MG63 (cell line): Measurements from ENCODE around the gene NID2. TPM values are rescaled to one million over a fixed set of nuclear protein-coding genes. Genes with fewer than 3 reads are reported as not detected.

Experiments
- DNase-seq: peaks from one replicate; pipeline ENCODE4 v3.0.0-alpha.2; 2020
- H3K27me3 ChIP-seq: fragments of 250-450 bp; sonication (Bioruptor Pico); 2 replicates; pipeline ENCODE4 v1.5.1; 2020; ENCODE audit warnings: mild to moderate bottlenecking, moderate library complexity
- H3K36me3 ChIP-seq: fragments of 250-450 bp; sonication (Bioruptor Pico); 2 replicates; pipeline ENCODE4 v1.5.1; 2020; ENCODE audit warnings: mild to moderate bottlenecking, moderate library complexity
- H3K4me3 ChIP-seq: fragments of 250-450 bp; sonication (Bioruptor Pico); 2 replicates; pipeline ENCODE4 v1.5.1; 2020; ENCODE audit warnings: mild to moderate bottlenecking, moderate library complexity
- H3K9me3 ChIP-seq: fragments of 250-450 bp; sonication (Bioruptor Pico); 2 replicates; pipeline ENCODE4 v1.5.1; 2020; ENCODE audit warnings: mild to moderate bottlenecking, moderate library complexity
- total RNA-seq: library from RNA; depleted of rRNA; stranded (reverse); fragments of >200 nt; shearing (Covaris generic); gene quantifications from 2 replicates; pipeline ENCODE4 v1.2.3, GENCODE V29; 2014; ENCODE audit warnings: low replicate concordance

NID2 gene
- total RNA-seq, 1 experiment from 2014 or later = 2.3 TPM

GRCh38 chr14:52003324-52003723 is 65.5 kb downstream of the NID2 start:
- peaks cover 66% of the 10 kb centered on the region for H3K36me3 ChIP-seq
- no peaks in the 10 kb centered on the region for H3K9me3 ChIP-seq
- DNase-seq = no peak
- H3K4me3 ChIP-seq = no peak overlapping the region
- H3K27me3 ChIP-seq = no peaks in the 10 kb centered on the region

GRCh38 chr14:52002542-52002941 is 66.3 kb downstream of the NID2 start:
- H3K36me3 ChIP-seq = peaks cover 66% of the 10 kb centered on the region
- no peak overlapping the region for H3K4me3 ChIP-seq
- H3K27me3 ChIP-seq = no peaks in the 10 kb centered on the region
- no peaks in the 10 kb centered on the region for H3K9me3 ChIP-seq
- no peak for DNase-seq

GRCh38 chr14:52000696-52001095 is 68.2 kb downstream of the NID2 start:
- Histone ChIP-seq H3K4me3 (no peak overlapping the region), H3K36me3 (peaks cover 65% of the 10 kb centered on the region), H3K9me3 (no peaks in the 10 kb centered on the region), H3K27me3 (no peaks in the 10 kb centered on the region)
- DNase-seq = no peak

- H3K4me3 ChIP-seq = no peak overlapping the region
- H3K36me3 ChIP-seq = peaks cover 68% of the 10 kb centered on the region
- no peaks in the 10 kb centered on the region for H3K27me3 ChIP-seq
- no peaks in the 10 kb centered on the region for H3K9me3 ChIP-seq
- no peak for DNase-seq
Observed at GRCh38 chr14:52000019-52000582, 68.8 kb downstream of the NID2 start.

GRCh38 chr14:51999084-51999483 is 69.8 kb downstream of the NID2 start:
- Histone ChIP-seq H3K36me3 (peaks cover 63% of the 10 kb centered on the region), H3K4me3 (no peak overlapping the region), H3K9me3 (no peaks in the 10 kb centered on the region), H3K27me3 (no peaks in the 10 kb centered on the region)
- no peak for DNase-seq

- no peak for DNase-seq
- H3K9me3 ChIP-seq = no peaks in the 10 kb centered on the region
- no peak overlapping the region for H3K4me3 ChIP-seq
- H3K27me3 ChIP-seq = no peaks in the 10 kb centered on the region
- H3K36me3 ChIP-seq = peaks cover 61% of the 10 kb centered on the region
Observed at GRCh38 chr14:51998348-51998747, 70.5 kb downstream of the NID2 start.

GRCh38 chr14:51996148-51996746 is 72.6 kb downstream of the NID2 start:
- no peaks in the 10 kb centered on the region for H3K27me3 ChIP-seq
- peaks cover 66% of the 10 kb centered on the region for H3K36me3 ChIP-seq
- DNase-seq = no peak
- H3K9me3 ChIP-seq = no peaks in the 10 kb centered on the region
- H3K4me3 ChIP-seq = no peak overlapping the region

- Histone ChIP-seq H3K4me3 (no peak overlapping the region), H3K9me3 (no peaks in the 10 kb centered on the region), H3K27me3 (no peaks in the 10 kb centered on the region), H3K36me3 (peaks cover 48% of the 10 kb centered on the region)
- no peak for DNase-seq
Observed at GRCh38 chr14:51993285-51993920, 75.5 kb downstream of the NID2 start.

GRCh38 chr14:51990488-51990887 is 78.4 kb downstream of the NID2 start:
- no peak for DNase-seq
- peaks cover 31% of the 10 kb centered on the region for H3K36me3 ChIP-seq
- peak overlapping the region; percentile 86 for H3K4me3 ChIP-seq
- no peaks in the 10 kb centered on the region for H3K9me3 ChIP-seq
- H3K27me3 ChIP-seq = no peaks in the 10 kb centered on the region

- Histone ChIP-seq H3K4me3 (peak within 1 kb of the TSS; percentile 86), H3K36me3 (peaks cover 26% of the 10 kb centered on the region), H3K9me3 (no peaks in the 10 kb centered on the region), H3K27me3 (no peaks in the 10 kb centered on the region)
- peak; percentile 90 for DNase-seq
Observed at GRCh38 chr14:51989293-51990234, 79.3 kb downstream of the NID2 start, which contains the start of gene RTRAF. RTRAF (plus strand) TSS chr14:51989546; CDS start chr14:51989640, 94 bp downstream.

GRCh38 chr14:51988221-51988620 is 80.6 kb downstream of the NID2 start:
- H3K27me3 ChIP-seq = no peaks in the 10 kb centered on the region

GRCh38 chr14:51981218-51981854 is 87.5 kb downstream of the NID2 start:
- DNase-seq = no peak
- no peaks in the 10 kb centered on the region for H3K27me3 ChIP-seq
- H3K9me3 ChIP-seq = no peaks in the 10 kb centered on the region
- H3K36me3 ChIP-seq = no peaks in the 10 kb centered on the region
- H3K4me3 ChIP-seq = no peak overlapping the region

More at GRCh38 chr14:51988221-51988620, 80.6 kb downstream of the NID2 start:
- H3K4me3 ChIP-seq = no peak overlapping the region
- no peak for DNase-seq
- no peaks in the 10 kb centered on the region for H3K9me3 ChIP-seq
- H3K36me3 ChIP-seq = peaks cover 17% of the 10 kb centered on the region

GRCh38 chr14:51979088-51979709 is 89.7 kb downstream of the NID2 start:
- H3K27me3 ChIP-seq = no peaks in the 10 kb centered on the region
- no peaks in the 10 kb centered on the region for H3K36me3 ChIP-seq
- H3K4me3 ChIP-seq = no peak overlapping the region
- H3K9me3 ChIP-seq = no peaks in the 10 kb centered on the region
- DNase-seq = peak; percentile 34

- H3K4me3 ChIP-seq = no peak overlapping the region
- H3K9me3 ChIP-seq = no peaks in the 10 kb centered on the region
- H3K27me3 ChIP-seq = no peaks in the 10 kb centered on the region
- no peaks in the 10 kb centered on the region for H3K36me3 ChIP-seq
- DNase-seq = no peak
Observed at GRCh38 chr14:51978681-51979085, 90.2 kb downstream of the NID2 start.

- H3K4me3 ChIP-seq = no peak overlapping the region
Observed at GRCh38 chr14:51977075-51977474, 91.8 kb downstream of the NID2 start.

GRCh38 chr14:51972566-51972965 is 96.3 kb downstream of the NID2 start:
- Histone ChIP-seq H3K27me3 (no peaks in the 10 kb centered on the region), H3K36me3 (no peaks in the 10 kb centered on the region), H3K4me3 (no peak overlapping the region), H3K9me3 (no peaks in the 10 kb centered on the region)
- DNase-seq = no peak

More at GRCh38 chr14:51977075-51977474, 91.8 kb downstream of the NID2 start:
- DNase-seq = no peak
- Histone ChIP-seq H3K9me3 (no peaks in the 10 kb centered on the region), H3K36me3 (no peaks in the 10 kb centered on the region), H3K27me3 (no peaks in the 10 kb centered on the region)
